ENCODE results near the gene ERVMER34-1.

ERVMER34-1 gene

DNA sequence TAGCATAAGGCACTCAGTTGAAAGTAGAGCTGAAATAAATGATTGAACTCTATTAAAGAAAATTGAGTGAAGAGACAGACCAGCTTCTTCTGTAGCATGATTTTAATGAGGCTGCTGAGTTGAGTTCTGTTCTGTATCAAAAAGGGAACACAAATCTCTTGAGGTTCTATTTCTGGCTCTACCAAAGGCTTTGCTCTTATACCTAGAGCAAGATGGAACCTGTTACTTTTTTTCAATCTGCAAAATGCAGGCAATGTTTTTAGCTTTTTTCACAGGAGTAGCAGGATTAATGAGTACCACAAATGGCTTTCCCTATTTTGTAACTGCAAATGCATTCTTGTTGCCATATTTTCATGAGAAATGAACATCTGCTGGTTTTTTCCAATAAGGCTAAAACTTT is 4.2 kb upstream of the ERVMER34-1 start:
- no peak overlapping the region for H3K9ac ChIP-seq (ENCODE audit: low read depth in 1 of 2, low read length in 2 of 2)
- peaks cover 7 to 8% of the 10 kb centered on the region in 2 donors for H3K27me3 ChIP-seq (ENCODE audit: control insufficient read depth in 1 of 2, insufficient read depth in 2 of 2, low read length in 2 of 2)
- no peak overlapping the region for H3K27ac ChIP-seq (ENCODE audit: low read depth, low read length)
- no peak overlapping the region for H3K4me3 ChIP-seq (ENCODE audit: low read depth in 1 of 2, low read length in 2 of 2)
- peaks cover 0 to 10% of the 10 kb centered on the region in 2 donors for H3K4me1 ChIP-seq (ENCODE audit: control insufficient read depth in 1 of 2, insufficient read depth in 2 of 2, low read length in 2 of 2)
- H3K36me3 ChIP-seq (ENCODE audit: control insufficient read depth in 1 of 2, insufficient read depth in 2 of 2, low read length in 2 of 2): no peaks in the 10 kb centered on the region
- no peaks in the 10 kb centered on the region for H3K9me3 ChIP-seq (ENCODE audit: control insufficient read depth in 1 of 2, low read length in 2 of 2)

DNA sequence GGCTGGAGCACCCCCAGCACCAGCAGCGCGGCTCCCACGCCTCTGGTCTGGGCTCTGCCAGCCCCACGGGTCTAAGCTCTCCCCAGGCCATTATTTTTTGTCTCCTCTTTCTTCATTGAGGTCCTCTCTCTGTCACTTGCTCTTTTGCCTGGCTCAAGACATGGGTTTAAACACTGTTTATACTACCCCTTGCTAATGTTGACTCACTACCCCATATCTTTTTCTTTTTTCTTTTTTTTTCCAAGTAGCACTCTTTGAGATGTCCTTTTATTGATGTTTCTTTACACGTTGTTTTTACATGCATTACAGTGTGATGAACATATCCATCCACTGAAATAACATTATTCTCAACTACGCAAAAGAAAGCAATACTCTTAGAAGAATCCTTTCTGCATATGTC is 1.7 kb upstream of the ERVMER34-1 start:
- Histone ChIP-seq H3K4me1 (ENCODE audit: control insufficient read depth in 1 of 2, insufficient read depth in 2 of 2, low read length in 2 of 2) (peaks cover 0 to 11% of the 10 kb centered on the region in 2 donors), H3K36me3 (ENCODE audit: control insufficient read depth in 1 of 2, insufficient read depth in 2 of 2, low read length in 2 of 2) (no peaks in the 10 kb centered on the region), H3K9me3 (ENCODE audit: control insufficient read depth in 1 of 2, low read length in 2 of 2) (no peaks in the 10 kb centered on the region), H3K4me3 (ENCODE audit: low read depth in 1 of 2, low read length in 2 of 2) (no peak overlapping the region), H3K9ac (ENCODE audit: low read depth in 1 of 2, low read length in 2 of 2) (no peak overlapping the region), H3K27ac (ENCODE audit: low read depth, low read length) (no peak overlapping the region), H3K27me3 (ENCODE audit: control insufficient read depth in 1 of 2, insufficient read depth in 2 of 2, low read length in 2 of 2) (peaks cover 11% of the 10 kb centered on the region in 2 donors)

DNA sequence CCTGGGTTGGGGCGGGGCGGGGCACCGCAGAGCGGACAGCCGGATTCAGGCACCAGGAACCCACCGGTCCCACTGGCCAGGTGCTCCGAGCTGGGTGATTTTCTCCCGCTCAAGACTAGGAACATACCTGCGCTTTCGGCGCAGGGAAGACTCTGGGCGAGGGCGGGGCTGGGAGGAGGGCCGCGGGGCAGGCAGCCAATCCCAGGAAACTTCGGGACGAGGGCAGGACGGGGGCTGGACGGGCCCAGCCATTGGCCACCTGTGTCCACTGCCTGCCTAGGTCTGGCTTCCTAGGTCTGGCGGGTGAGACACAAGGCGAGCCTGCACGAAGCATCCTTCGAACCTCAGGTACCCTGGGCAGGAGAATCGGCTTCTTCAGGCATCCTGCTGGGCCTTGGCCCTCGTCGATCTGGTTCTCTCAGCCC is 274 bp upstream of the ERVMER34-1 start:
- H3K9ac ChIP-seq (ENCODE audit: low read depth in 1 of 2, low read length in 2 of 2): no peak overlapping the region

DNA sequence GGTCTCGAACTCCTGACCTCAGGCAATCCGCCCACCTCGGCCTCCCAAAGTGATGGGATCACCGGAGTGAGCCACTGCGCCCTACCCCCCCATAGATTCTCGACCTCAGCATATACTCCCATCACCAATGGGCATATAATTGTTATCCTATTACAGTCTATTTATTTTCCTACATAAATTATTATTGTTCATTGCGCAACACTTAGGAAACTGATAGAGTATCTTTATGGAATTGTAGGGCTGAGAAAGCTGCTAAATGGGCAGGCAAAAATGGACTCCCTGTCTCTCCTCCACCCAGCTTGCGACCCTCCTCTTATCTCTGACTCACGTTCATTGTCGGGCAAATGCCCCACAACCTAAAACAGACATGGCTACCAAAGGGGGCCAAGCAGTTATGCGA is 1.0 kb downstream of the ERVMER34-1 start:
- H3K36me3 ChIP-seq (ENCODE audit: control insufficient read depth in 1 of 2, insufficient read depth in 2 of 2, low read length in 2 of 2): no peaks in the 10 kb centered on the region
- H3K27ac ChIP-seq (ENCODE audit: low read depth, low read length): no peak overlapping the region
- peaks cover 0 to 11% of the 10 kb centered on the region in 2 donors for H3K4me1 ChIP-seq (ENCODE audit: control insufficient read depth in 1 of 2, insufficient read depth in 2 of 2, low read length in 2 of 2)
- H3K4me3 ChIP-seq (ENCODE audit: low read depth in 1 of 2, low read length in 2 of 2): no peak overlapping the region
- H3K9me3 ChIP-seq (ENCODE audit: control insufficient read depth in 1 of 2, low read length in 2 of 2): no peaks in the 10 kb centered on the region
- H3K9ac ChIP-seq (ENCODE audit: low read depth in 1 of 2, low read length in 2 of 2): no peak overlapping the region
- peaks cover 11% of the 10 kb centered on the region in 2 donors for H3K27me3 ChIP-seq (ENCODE audit: control insufficient read depth in 1 of 2, insufficient read depth in 2 of 2, low read length in 2 of 2)

More for the DNA sequence above, 274 bp upstream of the ERVMER34-1 start:
- H3K36me3 ChIP-seq (ENCODE audit: control insufficient read depth in 1 of 2, insufficient read depth in 2 of 2, low read length in 2 of 2): no peaks in the 10 kb centered on the region
- peaks cover 0 to 11% of the 10 kb centered on the region in 2 donors for H3K4me1 ChIP-seq (ENCODE audit: control insufficient read depth in 1 of 2, insufficient read depth in 2 of 2, low read length in 2 of 2)
- H3K4me3 ChIP-seq (ENCODE audit: low read depth in 1 of 2, low read length in 2 of 2): peak overlapping the region; percentile 61 to 65
- peaks cover 11% of the 10 kb centered on the region in 2 donors for H3K27me3 ChIP-seq (ENCODE audit: control insufficient read depth in 1 of 2, insufficient read depth in 2 of 2, low read length in 2 of 2)
- no peak overlapping the region for H3K27ac ChIP-seq (ENCODE audit: low read depth, low read length)
- H3K9me3 ChIP-seq (ENCODE audit: control insufficient read depth in 1 of 2, low read length in 2 of 2): no peaks in the 10 kb centered on the region

DNA sequence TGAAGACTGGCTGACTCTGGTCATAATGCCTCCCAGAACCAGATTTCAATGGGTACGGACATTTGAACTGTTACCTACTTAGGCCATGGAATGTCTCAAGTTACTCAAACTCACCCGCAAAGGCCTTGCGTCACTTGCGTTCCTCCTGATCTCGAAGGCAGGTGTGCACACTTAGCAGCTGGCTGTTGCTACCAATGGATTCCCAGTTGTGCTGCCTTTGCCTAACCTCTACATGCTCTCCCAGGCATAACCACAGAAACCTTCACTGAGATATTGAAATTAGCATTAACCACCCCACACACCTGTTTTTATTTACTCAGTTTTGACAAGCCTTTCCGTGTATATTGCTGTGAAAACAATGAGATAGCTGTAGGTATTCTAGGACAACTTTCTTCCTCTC is 2.8 kb downstream of the ERVMER34-1 start:
- peaks cover 11% of the 10 kb centered on the region in 2 donors for H3K27me3 ChIP-seq (ENCODE audit: control insufficient read depth in 1 of 2, insufficient read depth in 2 of 2, low read length in 2 of 2)
- H3K9me3 ChIP-seq (ENCODE audit: control insufficient read depth in 1 of 2, low read length in 2 of 2): no peaks in the 10 kb centered on the region
- no peak overlapping the region for H3K9ac ChIP-seq (ENCODE audit: low read depth in 1 of 2, low read length in 2 of 2)
- H3K36me3 ChIP-seq (ENCODE audit: control insufficient read depth in 1 of 2, insufficient read depth in 2 of 2, low read length in 2 of 2): no peaks in the 10 kb centered on the region
- peaks cover 0 to 11% of the 10 kb centered on the region in 2 donors for H3K4me1 ChIP-seq (ENCODE audit: control insufficient read depth in 1 of 2, insufficient read depth in 2 of 2, low read length in 2 of 2)
- no peak overlapping the region for H3K4me3 ChIP-seq (ENCODE audit: low read depth in 1 of 2, low read length in 2 of 2)
- no peak overlapping the region for H3K27ac ChIP-seq (ENCODE audit: low read depth, low read length)

DNA sequence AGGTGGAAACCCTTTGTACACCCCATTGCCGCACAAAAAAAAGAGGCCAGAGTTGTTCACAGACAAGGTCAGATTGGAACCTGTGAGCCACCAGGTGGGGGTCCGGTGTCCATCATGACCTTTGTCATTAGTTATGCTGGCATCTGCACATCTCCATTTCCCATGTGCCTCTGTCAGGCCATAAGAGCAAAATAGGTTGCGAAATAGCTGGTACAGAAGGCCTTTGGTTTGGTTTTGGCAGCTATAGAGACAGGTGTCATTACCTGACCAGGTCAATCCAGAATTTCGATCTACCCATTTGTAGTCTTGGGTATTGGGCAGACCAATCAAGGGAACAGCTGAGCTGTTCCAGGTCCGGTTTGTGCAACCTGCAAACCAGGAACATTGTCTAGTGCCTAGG is 6.6 kb downstream of the ERVMER34-1 start:
- no peaks in the 10 kb centered on the region for H3K4me1 ChIP-seq (ENCODE audit: control insufficient read depth in 1 of 2, insufficient read depth in 2 of 2, low read length in 2 of 2)
- no peak overlapping the region for H3K4me3 ChIP-seq (ENCODE audit: low read depth in 1 of 2, low read length in 2 of 2)
- no peak overlapping the region for H3K27ac ChIP-seq (ENCODE audit: low read depth, low read length)
- no peak overlapping the region for H3K9ac ChIP-seq (ENCODE audit: low read depth in 1 of 2, low read length in 2 of 2)
- H3K9me3 ChIP-seq (ENCODE audit: control insufficient read depth in 1 of 2, low read length in 2 of 2): no peaks in the 10 kb centered on the region
- H3K36me3 ChIP-seq (ENCODE audit: control insufficient read depth in 1 of 2, insufficient read depth in 2 of 2, low read length in 2 of 2): no peaks in the 10 kb centered on the region
- no peaks in the 10 kb centered on the region for H3K27me3 ChIP-seq (ENCODE audit: control insufficient read depth in 1 of 2, insufficient read depth in 2 of 2, low read length in 2 of 2)

DNA sequence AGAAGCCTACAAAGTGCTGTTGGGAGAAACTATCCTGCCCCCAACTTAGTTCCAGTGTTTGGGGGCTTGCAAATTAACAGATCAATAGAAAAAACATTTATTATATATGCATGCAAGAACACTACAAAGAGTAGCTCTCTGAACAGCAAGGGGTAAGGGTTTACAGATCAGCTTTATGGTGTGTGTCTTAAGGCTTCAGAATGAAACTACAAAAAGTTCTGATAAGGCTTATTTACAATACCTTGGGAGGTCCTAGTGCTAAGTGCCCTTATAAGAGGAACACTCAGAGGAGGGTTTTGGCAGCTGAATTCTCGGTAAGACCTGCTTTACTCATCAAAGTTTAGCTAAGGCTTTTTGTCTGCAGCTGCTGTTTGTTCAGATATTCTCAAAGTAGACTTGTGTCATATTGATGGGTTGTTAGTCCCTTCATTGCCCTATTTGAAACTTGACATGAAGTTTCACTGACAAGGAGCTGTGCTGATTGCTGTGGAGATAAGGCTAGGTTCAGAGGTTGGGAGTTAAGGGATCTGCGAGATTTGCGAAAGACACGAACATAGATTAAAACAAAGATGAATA is 7.7 kb downstream of the ERVMER34-1 start:
- no peaks in the 10 kb centered on the region for H3K27me3 ChIP-seq (ENCODE audit: control insufficient read depth in 1 of 2, insufficient read depth in 2 of 2, low read length in 2 of 2)

DNA sequence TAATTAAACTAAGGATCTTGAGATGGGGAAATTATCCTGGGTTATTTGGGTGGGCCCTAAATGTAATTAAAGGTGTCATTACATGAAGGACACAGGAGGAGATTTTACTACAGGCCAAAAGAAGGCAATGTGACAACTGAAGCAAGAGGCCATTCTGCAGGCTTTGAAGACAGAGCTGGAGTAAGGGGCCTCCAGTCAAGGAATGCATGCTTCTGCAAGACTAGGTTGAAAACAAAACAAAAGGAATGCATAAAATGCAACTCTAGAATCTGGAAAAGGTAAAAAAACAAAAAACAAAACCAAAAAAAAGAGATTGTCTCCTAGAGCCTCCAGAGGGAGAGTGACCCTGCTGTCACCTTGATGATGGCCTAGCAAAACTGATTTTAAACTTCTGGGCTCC is 21.6 kb downstream of the ERVMER34-1 start:
- no peaks in the 10 kb centered on the region for H3K36me3 ChIP-seq (ENCODE audit: control insufficient read depth in 1 of 2, insufficient read depth in 2 of 2, low read length in 2 of 2)
- no peak overlapping the region for H3K4me3 ChIP-seq (ENCODE audit: low read depth in 1 of 2, low read length in 2 of 2)
- no peak overlapping the region for H3K9ac ChIP-seq (ENCODE audit: low read depth in 1 of 2, low read length in 2 of 2)

More for the DNA sequence above, 7.7 kb downstream of the ERVMER34-1 start:
- H3K4me1 ChIP-seq (ENCODE audit: control insufficient read depth in 1 of 2, insufficient read depth in 2 of 2, low read length in 2 of 2): no peaks in the 10 kb centered on the region
- H3K4me3 ChIP-seq (ENCODE audit: low read depth in 1 of 2, low read length in 2 of 2): no peak overlapping the region
- H3K36me3 ChIP-seq (ENCODE audit: control insufficient read depth in 1 of 2, insufficient read depth in 2 of 2, low read length in 2 of 2): no peaks in the 10 kb centered on the region
- no peak overlapping the region for H3K27ac ChIP-seq (ENCODE audit: low read depth, low read length)
- H3K9me3 ChIP-seq (ENCODE audit: control insufficient read depth in 1 of 2, low read length in 2 of 2): no peaks in the 10 kb centered on the region
- no peak overlapping the region for H3K9ac ChIP-seq (ENCODE audit: low read depth in 1 of 2, low read length in 2 of 2)

DNA sequence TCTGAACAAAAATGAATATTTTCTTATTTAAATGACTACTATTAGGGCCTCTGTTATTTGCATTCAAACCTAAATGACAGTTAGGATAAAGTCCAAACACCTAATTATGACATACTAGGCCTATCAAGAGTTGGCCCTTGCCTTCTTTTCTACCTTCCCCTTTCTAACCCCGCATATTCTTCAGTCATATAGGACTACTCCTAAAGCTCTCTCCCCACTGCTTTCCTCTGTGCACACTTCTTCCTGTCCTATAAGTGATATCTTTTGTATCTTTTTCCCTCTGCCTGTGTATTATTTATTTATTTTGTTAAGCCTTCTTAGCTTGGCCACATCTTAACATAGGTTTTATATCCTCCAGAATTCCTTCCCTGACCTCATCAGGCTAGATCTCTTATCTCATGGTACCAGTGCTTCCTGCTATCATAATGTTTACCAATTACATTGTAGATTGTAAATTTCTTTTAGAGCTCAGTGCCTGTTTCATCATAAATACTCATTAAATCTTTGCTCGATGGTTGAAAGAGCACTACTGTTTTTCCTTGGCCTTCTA is 22.5 kb downstream of the ERVMER34-1 start:
- H3K4me1 ChIP-seq (ENCODE audit: control insufficient read depth in 1 of 2, insufficient read depth in 2 of 2, low read length in 2 of 2): no peaks in the 10 kb centered on the region
- no peak overlapping the region for H3K27ac ChIP-seq (ENCODE audit: low read depth, low read length)
- no peak overlapping the region for H3K4me3 ChIP-seq (ENCODE audit: low read depth in 1 of 2, low read length in 2 of 2)
- H3K36me3 ChIP-seq (ENCODE audit: control insufficient read depth in 1 of 2, insufficient read depth in 2 of 2, low read length in 2 of 2): no peaks in the 10 kb centered on the region
- no peaks in the 10 kb centered on the region for H3K27me3 ChIP-seq (ENCODE audit: control insufficient read depth in 1 of 2, insufficient read depth in 2 of 2, low read length in 2 of 2)
- H3K9ac ChIP-seq (ENCODE audit: low read depth in 1 of 2, low read length in 2 of 2): no peak overlapping the region
- no peaks in the 10 kb centered on the region for H3K9me3 ChIP-seq (ENCODE audit: control insufficient read depth in 1 of 2, low read length in 2 of 2)

More for the DNA sequence above, 21.6 kb downstream of the ERVMER34-1 start:
- no peaks in the 10 kb centered on the region for H3K9me3 ChIP-seq (ENCODE audit: control insufficient read depth in 1 of 2, low read length in 2 of 2)
- H3K27ac ChIP-seq (ENCODE audit: low read depth, low read length): no peak overlapping the region
- H3K27me3 ChIP-seq (ENCODE audit: control insufficient read depth in 1 of 2, insufficient read depth in 2 of 2, low read length in 2 of 2): no peaks in the 10 kb centered on the region
- H3K4me1 ChIP-seq (ENCODE audit: control insufficient read depth in 1 of 2, insufficient read depth in 2 of 2, low read length in 2 of 2): no peaks in the 10 kb centered on the region

DNA sequence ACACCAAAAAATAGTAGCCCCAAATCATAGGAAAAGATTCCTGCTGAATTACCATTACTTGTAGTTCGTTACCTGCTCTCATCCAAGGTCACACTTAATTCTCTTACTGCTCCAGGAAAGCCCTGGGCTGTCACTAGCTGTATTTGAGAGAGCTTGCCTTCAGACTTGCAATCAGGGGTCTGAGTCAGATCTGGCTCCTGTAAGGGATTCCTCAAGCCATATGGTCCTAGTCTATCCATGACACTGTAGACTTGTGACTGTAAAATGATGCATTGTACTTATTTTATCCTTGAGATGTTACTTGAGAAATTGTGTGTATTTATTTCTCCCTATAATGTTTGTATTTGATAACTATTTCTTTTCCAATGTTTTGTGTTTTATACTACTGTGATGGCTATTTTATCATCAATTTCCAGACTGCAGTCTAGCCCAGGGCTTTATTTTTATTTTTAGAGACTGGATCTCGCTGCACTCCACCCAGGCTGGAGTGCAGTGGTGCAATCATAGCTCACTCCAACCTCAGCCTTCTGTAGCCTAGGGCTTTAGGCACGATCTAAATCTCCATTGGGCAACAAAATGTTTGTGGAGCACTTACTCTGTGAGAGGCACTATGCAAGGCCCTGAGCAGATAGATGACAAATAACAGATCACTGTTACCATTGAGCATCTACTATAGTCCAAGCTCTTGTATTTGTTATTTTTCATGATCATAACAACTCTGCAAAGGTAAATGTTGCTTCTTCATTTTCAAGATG is 24.2 kb downstream of the ERVMER34-1 start:
- Histone ChIP-seq H3K4me3 (ENCODE audit: low read depth in 1 of 2, low read length in 2 of 2) (no peak overlapping the region), H3K9me3 (ENCODE audit: control insufficient read depth in 1 of 2, low read length in 2 of 2) (no peaks in the 10 kb centered on the region), H3K9ac (ENCODE audit: low read depth in 1 of 2, low read length in 2 of 2) (no peak overlapping the region), H3K4me1 (ENCODE audit: control insufficient read depth in 1 of 2, insufficient read depth in 2 of 2, low read length in 2 of 2) (peaks cover 0 to 4% of the 10 kb centered on the region in 2 donors), H3K36me3 (ENCODE audit: control insufficient read depth in 1 of 2, insufficient read depth in 2 of 2, low read length in 2 of 2) (no peaks in the 10 kb centered on the region), H3K27ac (ENCODE audit: low read depth, low read length) (no peak overlapping the region), H3K27me3 (ENCODE audit: control insufficient read depth in 1 of 2, insufficient read depth in 2 of 2, low read length in 2 of 2) (no peaks in the 10 kb centered on the region)
